HG03039 (cell line): ENCODE data around the gene FAM120AOS.
"Not testable (repeated sequence)": the region's sequence is repeated elsewhere in the genome, so short reads cannot be mapped to it uniquely, and the experiment has no call there.

Source experiments
- ATAC-seq: cut with Tn5 transposase; IDR thresholded peaks from one replicate; pipeline ENCODE4 v1.9.1; 2021; ENCODE audit warnings: mild to moderate bottlenecking, moderate library complexity; ENCODE audit not compliant: unreplicated experiment

The FAM120AOS gene

GRCh38 chr9:93440896-93441580 is 12.3 kb downstream of the FAM120AOS start:
- no peak for ATAC-seq

- not testable (repeated sequence) for ATAC-seq
Observed at GRCh38 chr9:93439301-93439700, 14.1 kb downstream of the FAM120AOS start.

- no peak for ATAC-seq
Observed at GRCh38 chr9:93437996-93438395, 15.4 kb downstream of the FAM120AOS start.

- ATAC-seq = no peak
Observed at GRCh38 chr9:93436655-93437407, 16.6 kb downstream of the FAM120AOS start.

- no peak for ATAC-seq
Observed at GRCh38 chr9:93436218-93436617, 17.2 kb downstream of the FAM120AOS start.

GRCh38 chr9:93435386-93435785 is 18.0 kb downstream of the FAM120AOS start:
- no peak for ATAC-seq

- no peak for ATAC-seq
Observed at GRCh38 chr9:93434056-93434455, 19.3 kb downstream of the FAM120AOS start.

- ATAC-seq = no peak
Observed at GRCh38 chr9:93432964-93433363, 20.4 kb downstream of the FAM120AOS start.

- no peak for ATAC-seq
Observed at GRCh38 chr9:93431539-93432105, 21.8 kb downstream of the FAM120AOS start.

- no peak for ATAC-seq
Observed at GRCh38 chr9:93427655-93428379, 25.6 kb downstream of the FAM120AOS start.

- no peak for ATAC-seq
Observed at GRCh38 chr9:93422977-93423616, 30.3 kb downstream of the FAM120AOS start.

GRCh38 chr9:93419023-93419422 is 34.4 kb downstream of the FAM120AOS start:
- no peak for ATAC-seq

- ATAC-seq = no peak
Observed at GRCh38 chr9:93417538-93417937, 35.8 kb downstream of the FAM120AOS start.

GRCh38 chr9:93416530-93417235 is 36.7 kb downstream of the FAM120AOS start:
- no peak for ATAC-seq

- no peak for ATAC-seq
Observed at GRCh38 chr9:93415176-93415690, 38.1 kb downstream of the FAM120AOS start.

GRCh38 chr9:93413530-93413929 is 39.9 kb downstream of the FAM120AOS start:
- no peak for ATAC-seq

GRCh38 chr9:93406371-93406770 is 47.0 kb downstream of the FAM120AOS start:
- ATAC-seq = no peak

- ATAC-seq = no peak
Observed at GRCh38 chr9:93398471-93398870, 54.9 kb downstream of the FAM120AOS start.

GRCh38 chr9:93397661-93398373 is 55.6 kb downstream of the FAM120AOS start:
- no peak for ATAC-seq
